H1 (cell line): ENCODE results near the gene RALGAPB. TPM values are rescaled to one million over a fixed set of nuclear protein-coding genes. Genes with fewer than 3 reads are reported as not detected.

Source experiments
- CTCF ChIA-PET: fragments of 300-600 bp; sonication (Branson Sonifier 250); formaldehyde crosslinking; loops from one replicate; lab custom pipeline; 2021; ENCODE audit not compliant: partially characterized antibody; lab: Charles Lee
- POLR2A ChIA-PET: fragments of 300-600 bp; sonication (Branson Sonifier 250); formaldehyde crosslinking; loops from one replicate; lab custom pipeline; 2021; ENCODE audit warnings: inconsistent platforms; ENCODE audit not compliant: partially characterized antibody; lab: Charles Lee
- DNase-seq, 2 experiments: peaks; one replicate each; pipeline versions ENCODE4 v3.0.0 to v3.0.0-alpha.2; 2010 to 2022; ENCODE audit warnings: low spot score in 2 of 2, low read depth in 1 of 2, mixed read lengths in 1 of 2
- FAIRE-seq: peaks from 2 replicates; lab custom pipeline; 2011; peaks lifted over from hg19 to GRCh38; lab: Jason Lieb, UNC
- H2AFZ ChIP-seq: 2 replicates; pipeline ENCODE4 v1.8.1; 2012; ENCODE audit warnings: low read length, inconsistent platforms
- H2AK5ac ChIP-seq: 2 replicates; pipeline ENCODE4 v1.6.1; 2013; ENCODE audit warnings: low read depth, low read length
- H2BK120ac ChIP-seq: replicated peaks from 2 replicates; pipeline ENCODE3; 2013; ENCODE audit warnings: low read depth, low read length, inconsistent platforms
- H2BK12ac ChIP-seq: 2 replicates; pipeline ENCODE4 v1.6.1; 2013; ENCODE audit warnings: low read depth, low read length
- H2BK15ac ChIP-seq: 2 replicates; pipeline ENCODE4 v1.6.1; 2013; ENCODE audit warnings: low read length
- H2BK20ac ChIP-seq: 2 replicates; pipeline ENCODE4 v1.6.1; 2013; ENCODE audit warnings: low read length
- H2BK5ac ChIP-seq: 2 replicates; pipeline ENCODE4 v1.6.1; 2013; ENCODE audit warnings: low read depth, low read length
- H3K14ac ChIP-seq: 2 replicates; pipeline ENCODE4 v1.6.1; 2013; ENCODE audit warnings: inconsistent platforms; ENCODE audit not compliant: insufficient read length
- H3K18ac ChIP-seq: 2 replicates; pipeline ENCODE4 v1.6.1; 2013; ENCODE audit warnings: low read length; ENCODE audit errors: extremely low read depth
- H3K23ac ChIP-seq: 2 replicates; pipeline ENCODE4 v1.6.1; 2013; ENCODE audit warnings: inconsistent platforms; ENCODE audit not compliant: insufficient read length
- H3K23me2 ChIP-seq: 2 replicates; pipeline ENCODE4 v1.6.1; 2013; ENCODE audit warnings: low read depth, low read length
- H3K27ac ChIP-seq: 2 replicates; pipeline ENCODE4 v1.6.1; 2011; ENCODE audit warnings: low read depth, low read length, inconsistent platforms
- H3K27me3 ChIP-seq, 4 experiments: replicated peaks in 1 of 4; 1 replicate in 1 of 4; 2 replicates in 3 of 4; pipeline versions ENCODE4 v1.6.1 to v1.8.1; 2011 to 2013; ENCODE audit warnings: low read length in 3 of 4, mild to moderate bottlenecking in 3 of 4, inconsistent platforms in 2 of 4, mixed read lengths in 2 of 4, moderate library complexity in 1 of 4; ENCODE audit not compliant: control insufficient read depth in 3 of 4, insufficient read depth in 3 of 4; ENCODE audit errors: extremely low read depth in 1 of 4
- H3K36me3 ChIP-seq, 4 experiments: 2 replicates each; pipeline versions ENCODE4 v1.6.1 to v1.8.1; 2011 to 2013; ENCODE audit warnings: mild to moderate bottlenecking in 4 of 4, low read length in 3 of 4, moderate library complexity in 2 of 4, control low read depth in 1 of 4, inconsistent platforms in 1 of 4; ENCODE audit not compliant: insufficient read depth in 4 of 4, control insufficient read depth in 2 of 4
- H3K4ac ChIP-seq: replicated peaks from 2 replicates; pipeline ENCODE3; 2013; ENCODE audit warnings: low read length, low read depth, mixed read lengths, inconsistent platforms; ENCODE audit not compliant: insufficient read length
- H3K4me1 ChIP-seq, 4 experiments: replicated peaks in 1 of 4; 1 replicate in 1 of 4; 2 replicates in 3 of 4; pipeline versions ENCODE4 v1.6.1 to v1.8.1; 2011 to 2013; ENCODE audit warnings: low read length in 3 of 4, inconsistent platforms in 2 of 4, mixed read lengths in 1 of 4; ENCODE audit not compliant: insufficient read depth in 4 of 4, control insufficient read depth in 3 of 4
- H3K4me2 ChIP-seq, 2 experiments: 2 replicates each; pipeline versions ENCODE4 v1.6.1 to v1.8.1; 2011 to 2013; ENCODE audit warnings: low read depth in 2 of 2, low read length in 2 of 2, control low read depth in 1 of 2, inconsistent platforms in 1 of 2, mild to moderate bottlenecking in 1 of 2; ENCODE audit not compliant: insufficient read depth in 1 of 2
- H3K4me3 ChIP-seq, 4 experiments: fragments of 200-600, 300-600 bp in 1 of 4; sonication (generic), shearing (Covaris generic), sonication (Bioruptor Twin) in 1 of 4; 2 replicates each; pipeline versions ENCODE4 v1.5.1 to v1.8.1; 2011 to 2016; ENCODE audit warnings: low read length in 4 of 4, low read depth in 3 of 4, control low read depth in 2 of 4, inconsistent platforms in 2 of 4, mild to moderate bottlenecking in 2 of 4, mixed read lengths in 1 of 4, moderate library complexity in 1 of 4; ENCODE audit not compliant: insufficient read depth in 2 of 4; ENCODE audit errors: extremely low read depth in 1 of 4
- H3K56ac ChIP-seq: replicated peaks from 2 replicates; pipeline ENCODE3; 2013; ENCODE audit warnings: low read depth, mild to moderate bottlenecking, mixed read lengths, low read length, inconsistent platforms; ENCODE audit not compliant: insufficient read length
- H3K79me1 ChIP-seq: 2 replicates; pipeline ENCODE4 v1.6.1; 2013; ENCODE audit warnings: low read depth, low read length, control low read depth
- H3K79me2 ChIP-seq, 2 experiments: 2 replicates each; pipeline versions ENCODE4 v1.6.1 to v1.8.1; 2012 to 2013; ENCODE audit warnings: low read length in 2 of 2, mild to moderate bottlenecking in 2 of 2, inconsistent platforms in 1 of 2; ENCODE audit not compliant: insufficient read depth in 2 of 2, control insufficient read depth in 1 of 2
- H3K9ac ChIP-seq, 4 experiments: replicated peaks in 1 of 4; 1 replicate in 1 of 4; 2 replicates in 3 of 4; pipeline versions ENCODE4 v1.6.1 to v1.8.1; 2011 to 2013; ENCODE audit warnings: low read depth in 3 of 4, low read length in 3 of 4, control low read depth in 2 of 4, mild to moderate bottlenecking in 2 of 4, moderate library complexity in 2 of 4, inconsistent platforms in 1 of 4; ENCODE audit errors: extremely low read depth in 1 of 4
- H3K9me3 ChIP-seq, 2 experiments: 2 replicates each; pipeline versions ENCODE4 v1.6.1 to v1.8.1; 2012 to 2013; ENCODE audit warnings: mild to moderate bottlenecking in 2 of 2, moderate library complexity in 2 of 2, control low read depth in 1 of 2, inconsistent platforms in 1 of 2, low read depth in 1 of 2, low read length in 1 of 2, mixed read lengths in 1 of 2; ENCODE audit not compliant: insufficient read depth in 2 of 2
- H4K20me1 ChIP-seq, 2 experiments: replicated peaks in 1 of 2; 2 replicates each; pipeline versions ENCODE3 to v1.8.1; 2011 to 2013; ENCODE audit warnings: inconsistent platforms in 2 of 2, low read length in 2 of 2, mild to moderate bottlenecking in 1 of 2; ENCODE audit not compliant: insufficient read depth in 2 of 2, control insufficient read depth in 1 of 2
- H4K5ac ChIP-seq: 2 replicates; pipeline ENCODE4 v1.6.1; 2013; ENCODE audit warnings: low read length, low read depth, mixed read lengths, inconsistent platforms; ENCODE audit not compliant: insufficient read length
- H4K8ac ChIP-seq: 2 replicates; pipeline ENCODE4 v1.8.0; 2013; ENCODE audit warnings: mild to moderate bottlenecking, moderate library complexity, low read length, inconsistent platforms; ENCODE audit not compliant: insufficient read depth; ENCODE audit errors: extremely low read depth
- H4K91ac ChIP-seq: replicated peaks from 2 replicates; pipeline ENCODE3; 2013; ENCODE audit warnings: low read length, mixed read lengths, inconsistent platforms; ENCODE audit not compliant: insufficient read length
- KDM1A ChIP-seq: fragments of 200-600, 300-600 bp; sonication (generic); IDR thresholded peaks from 2 replicates; pipeline ENCODE4 v1.7.1; 2016; ENCODE audit warnings: mild to moderate bottlenecking, low read length, borderline replicate concordance
- SRF ChIP-seq: IDR thresholded peaks from 2 replicates; pipeline ENCODE4 v1.6.1; 2011; ENCODE audit warnings: mild to moderate bottlenecking, low read depth, low read length, moderate library complexity
- WGBS, 2 experiments: shearing (Covaris generic) in 1 of 2; methylation state at CpG; one replicate each; pipeline versions ENCODE4 v1.1.6 to v1.1.7; 2013 to 2015; ENCODE audit warnings: low lambda C conversion rate in 2 of 2, mixed read lengths in 2 of 2, inconsistent platforms in 1 of 2, low coverage in 1 of 2, missing lambda C conversion rate in 1 of 2; ENCODE audit not compliant: insufficient replicate concordance in 2 of 2, insufficient coverage in 1 of 2, insufficient read length in 1 of 2; ENCODE audit errors: extremely low coverage in 1 of 2, missing lambda C conversion rate in 1 of 2; 5-methylcytosine and 5-hydroxymethylcytosine counted together
- polyA plus RNA-seq, 7 experiments: library from polyadenylated mRNA; depleted of rRNA in 3 of 7; stranded (reverse) in 5 of 7; unstranded in 2 of 7; fragments of >200 nt in 5 of 7; fragments of 200-250 nt in 2 of 7; gene quantifications; 1 replicate in 5 of 7; 2 replicates in 1 of 7; 4 replicates in 1 of 7; pipeline versions ENCODE4 v1.2.1 to v1.2.3, GENCODE V29; 2011 to 2013; ENCODE audit warnings: missing spikeins in 2 of 7, mixed read lengths in 2 of 7
- total RNA-seq: library from RNA; stranded (reverse); fragmentation: NEBNext Ultra II Directional; extraction: Animal tissue kit (Norgen Biotek cat#: 25700); gene quantifications from 2 replicates; pipeline ENCODE4 v1.2.1, GENCODE V29; 2021

Gene RALGAPB
- total and polyA plus RNA-seq, 2 of the 8 experiments (the other 6 are each of a cell fraction or from before 2014, with no cell fraction given): 10.6 to 35.1 TPM

- Histone ChIP-seq H4K8ac (no peak overlapping the region), H3K79me2 (no peaks in the 10 kb centered on the region), H4K5ac (no peak overlapping the region), H3K4me2 (no peak overlapping the region), H3K23ac (no peak overlapping the region), H3K4me3 (no peak overlapping the region), H2AK5ac (no peak overlapping the region), H3K9me3 (no peaks in the 10 kb centered on the region), H2BK15ac (no peak overlapping the region), H2AFZ (no peak overlapping the region), H3K79me1 (no peaks in the 10 kb centered on the region), H3K14ac (no peak overlapping the region), H3K56ac (no peak overlapping the region), H3K27ac (no peak overlapping the region), H2BK120ac (no peak overlapping the region), H3K36me3 (peaks cover 0 to 15% (median 6%) of the 10 kb centered on the region in 4 experiments; a peak in 6 of 8 replicates), H2BK5ac (no peak overlapping the region), H2BK12ac (no peak overlapping the region), H3K9ac (no peak overlapping the region), H4K91ac (no peak overlapping the region), H3K4ac (no peak overlapping the region), H3K27me3 (no peaks in the 10 kb centered on the region), H2BK20ac (no peak overlapping the region), H4K20me1 (peaks cover 0 to 2% of the 10 kb centered on the region in 2 experiments), H3K23me2 (no peaks in the 10 kb centered on the region), H3K18ac (no peak overlapping the region), H3K4me1 (no peaks in the 10 kb centered on the region)
- FAIRE-seq (no peak), DNase-seq (no peak)
- TF ChIP-seq KDM1A (no peak), SRF (no peak)
- POLR2A ChIA-PET: no interaction called here
- CTCF ChIA-PET: interaction anchor here (0.7 to 1.2 kb wide), 3 partner anchors 35 to 250 kb away, joined by 3 read pairs; no protein-coding TSS in a partner anchor
- 90% methylated on average over 3 of the region's 3 CpGs; no CpG with 5 or more reads in 1 of the 2 experiments for WGBS, 2 experiments
Measured at GRCh38 chr20:38559764-38560163, 87.1 kb downstream of the RALGAPB start.
